K562 (cell line): ENCODE measurements around the gene HOXB1. TPM values are rescaled to one million over a fixed set of nuclear protein-coding genes. Genes with fewer than 3 reads are reported as not detected.

Experiments
- ATAC-seq: fragments of 200-7000 bp; cut with Tn5 transposase; 3 replicates; pipeline ENCODE4 v1.9.1; 2020; ENCODE audit warnings: moderate library complexity
- BruUV-seq: library from RNA; stranded (reverse); fragments of 400-500 nt; replicated peaks from 2 replicates; lab custom pipeline; 2021; lab: Mats Ljungman, UMichigan
- CTCF ChIA-PET: fragments of 300-600 bp; formaldehyde crosslinking; extraction: SDS; loops from one replicate; lab custom pipeline; 2021; ENCODE audit warnings: low intra/inter-chr PET ratio; lab: Yijun Ruan, JAX
- POLR2A ChIA-PET: fragments of 300-600, 350-650 bp; sonication (Branson Sonifier 250); formaldehyde crosslinking; extraction: SDS; loops from one replicate; lab custom pipeline; 2021; ENCODE audit warnings: antibody characterized with exemption, inconsistent platforms; lab: Yijun Ruan, JAX
- DNase-seq, 4 experiments: peaks; one replicate each; pipeline versions ENCODE4 v3.0.0 to v3.0.0-alpha.2; 2011 to 2018; ENCODE audit warnings: low spot score in 3 of 4, mixed read lengths in 3 of 4; ENCODE audit errors: extremely low read depth in 1 of 4
- FAIRE-seq: peaks from 2 replicates; lab custom pipeline; 2011; peaks lifted over from hg19 to GRCh38; lab: Jason Lieb, UNC
- H2AFZ ChIP-seq: 2 replicates; pipeline ENCODE4 v1.6.0; 2011; ENCODE audit warnings: low read depth, low read length, control low read depth, inconsistent platforms
- H3K27ac ChIP-seq: fragments of 200-600 bp; 3 replicates; pipeline ENCODE4 v1.8.0; 2011; ENCODE audit warnings: low read depth, mild to moderate bottlenecking, control low read depth, inconsistent platforms, low read length, moderate library complexity, mixed read lengths; ENCODE audit errors: extremely low read depth
- H3K27me3 ChIP-seq, 2 experiments: fragments of 300-600 bp in 1 of 2; 2 replicates in 1 of 2; 3 replicates in 1 of 2; pipeline versions ENCODE4 v1.6.0 to v1.8.0; 2011; ENCODE audit warnings: inconsistent platforms in 2 of 2, low read length in 2 of 2, mild to moderate bottlenecking in 1 of 2, mixed read lengths in 1 of 2, moderate library complexity in 1 of 2; ENCODE audit not compliant: control insufficient read depth in 2 of 2, insufficient read depth in 2 of 2
- H3K36me3 ChIP-seq: fragments of 300-600 bp; 3 replicates; pipeline ENCODE4 v1.8.0; 2011; ENCODE audit warnings: mild to moderate bottlenecking, low read length, inconsistent platforms; ENCODE audit not compliant: control insufficient read depth, insufficient read depth
- H3K4me1 ChIP-seq, 2 experiments: fragments of 200-600 bp in 1 of 2; replicated peaks in 1 of 2; 2 replicates in 1 of 2; 3 replicates in 1 of 2; pipeline versions ENCODE4 v1.5.1 to v1.8.0; 2011; ENCODE audit warnings: inconsistent platforms in 2 of 2, low read length in 2 of 2, mild to moderate bottlenecking in 1 of 2, mixed read lengths in 1 of 2, moderate library complexity in 1 of 2; ENCODE audit not compliant: control insufficient read depth in 2 of 2, insufficient read depth in 2 of 2
- H3K4me2 ChIP-seq: 2 replicates; pipeline ENCODE4 v1.6.1; 2011; ENCODE audit warnings: low read length, control low read depth, inconsistent platforms, mixed read lengths; ENCODE audit not compliant: insufficient read depth
- H3K4me3 ChIP-seq: fragments of 200-600 bp; sonication (generic), shearing (Covaris generic); 2 replicates; pipeline ENCODE4 v1.5.1; 2016; ENCODE audit warnings: control low read depth, inconsistent platforms
- H3K79me2 ChIP-seq: fragments of 200-600 bp; 3 replicates; pipeline ENCODE4 v1.8.0; 2011; ENCODE audit warnings: low read length, inconsistent platforms; ENCODE audit not compliant: control insufficient read depth, insufficient read depth
- H3K9ac ChIP-seq, 2 experiments: 2 replicates each; pipeline versions ENCODE4 v1.6.0 to v1.6.1; 2011; ENCODE audit warnings: low read depth in 2 of 2, low read length in 2 of 2, control low read depth in 1 of 2, inconsistent platforms in 1 of 2, mild to moderate bottlenecking in 1 of 2, mixed read lengths in 1 of 2; ENCODE audit not compliant: insufficient read depth in 1 of 2
- H3K9me1 ChIP-seq: one replicate; pipeline ENCODE4 v1.6.0; 2011; ENCODE audit warnings: inconsistent platforms, mild to moderate bottlenecking, low read length, moderate library complexity; ENCODE audit not compliant: control insufficient read depth, insufficient read depth
- H3K9me3 ChIP-seq: replicated peaks from 2 replicates; pipeline ENCODE4 v1.5.1; 2011; ENCODE audit warnings: low read depth, low read length, inconsistent platforms; ENCODE audit not compliant: control insufficient read depth, insufficient read depth
- H4K20me1 ChIP-seq: replicated peaks from 2 replicates; pipeline ENCODE4 v1.6.1; 2011; ENCODE audit warnings: low read length, inconsistent platforms, mixed read lengths; ENCODE audit not compliant: control insufficient read depth, insufficient read depth
- BCOR ChIP-seq: fragments of 450-650 bp; IDR thresholded peaks from 2 replicates; pipeline ENCODE4 v1.6.1; 2016
- CUX1 ChIP-seq: fragments of 200-800 bp; sonication (Bioruptor generic); IDR thresholded peaks from 2 replicates; pipeline ENCODE4 v1.6.1; 2016; ENCODE audit warnings: missing genetic modification characterization, missing compliant biosample characterization
- FOXA3 ChIP-seq, 2 experiments: fragments of 450-650 bp in 1 of 2; sonication (generic) in 1 of 2; formaldehyde crosslinking; IDR thresholded peaks in 1 of 2; conservative IDR thresholded peaks in 1 of 2; 2 replicates each; pipeline versions ENCODE4 v1.4.0 to v1.8.0; 2020 to 2022; ENCODE audit warnings: mild to moderate bottlenecking in 2 of 2, missing genetic modification reagents in 1 of 2
- LEF1 ChIP-seq: fragments of 450-650 bp; IDR thresholded peaks from 2 replicates; pipeline ENCODE4 v1.6.1; 2016; ENCODE audit warnings: mild to moderate bottlenecking
- MEF2A ChIP-seq: IDR thresholded peaks from 2 replicates; pipeline ENCODE4 v1.6.1; 2011; ENCODE audit warnings: low read depth, mild to moderate bottlenecking, low read length, moderate library complexity; ENCODE audit not compliant: control insufficient read depth
- MEIS2 ChIP-seq: fragments of 450-650 bp; IDR thresholded peaks from 2 replicates; pipeline ENCODE4 v1.6.1; 2014; ENCODE audit warnings: mild to moderate bottlenecking; ENCODE audit not compliant: partially characterized antibody
- ZC3H4 ChIP-seq: sonication (generic); formaldehyde crosslinking; IDR thresholded peaks from 2 replicates; pipeline ENCODE4 v1.9.0; 2021; ENCODE audit warnings: missing genetic modification reagents, borderline replicate concordance
- WGBS: fragments of 100-300 bp; shearing (Covaris generic); methylation state at CpG from one replicate; pipeline ENCODE4 v1.1.6; 2016; ENCODE audit warnings: low coverage, mixed read lengths; ENCODE audit not compliant: insufficient coverage; ENCODE audit errors: missing lambda C conversion rate; 5-methylcytosine and 5-hydroxymethylcytosine counted together
- in situ Hi-C: fragments of 300-500 bp; cut with MboI; formaldehyde crosslinking; loops from 4 replicates; pipeline ENCODE4 v1.15.0; 2018; ENCODE audit warnings: inconsistent platforms, mixed read lengths
- intact Hi-C: fragments of 100-400 bp; cut with micrococcal nuclease; formaldehyde crosslinking; loops from 2 replicates; pipeline ENCODE4 v1.14.2; 2022
- polyA plus RNA-seq, 8 experiments: library from polyadenylated mRNA; depleted of rRNA in 4 of 8; stranded (reverse) in 5 of 8; unstranded in 3 of 8; fragments of >200 nt; fragmentation: Nextera tagmentation in 2 of 8; fragmentation: Illumina TruSeq in 1 of 8; extraction: Ambion mirVana in 2 of 8; extraction: Trizol in 1 of 8; gene quantifications; 2 replicates each; pipeline versions ENCODE4 v1.2.1 to v1.2.3, GENCODE V29; 2011 to 2014; ENCODE audit warnings: inconsistent platforms in 1 of 8, missing spikeins in 1 of 8
- total RNA-seq, 7 experiments: library from RNA; depleted of rRNA in 6 of 7; stranded (reverse); fragments of >200 nt in 6 of 7; fragmentation: Illumina TruSeq in 2 of 7; extraction: Trizol in 2 of 7; gene quantifications; 2 replicates each; pipeline versions ENCODE4 v1.2.1 to v1.2.3, GENCODE V29; 2011 to 2021; ENCODE audit warnings: low replicate concordance in 1 of 7
- TF ChIP-seq, protein P1 (sequence below), 2 experiments: IDR thresholded peaks in 1 of 2; conservative IDR thresholded peaks in 1 of 2; 2 replicates each; pipeline ENCODE4 v1.6.1; 2016; ENCODE audit warnings: low read depth in 2 of 2, mild to moderate bottlenecking in 1 of 2, missing compliant biosample characterization in 1 of 2, missing genetic modification characterization in 1 of 2, moderate library complexity in 1 of 2
- TF ChIP-seq, protein P2 (sequence below), 2 experiments: fragments of 450-650 bp in 1 of 2; sonication (generic) in 1 of 2; formaldehyde crosslinking; conservative IDR thresholded peaks; 2 replicates each; pipeline versions ENCODE4 v1.4.0 to v1.8.1; 2020 to 2022; ENCODE audit warnings: mild to moderate bottlenecking in 1 of 2, missing genetic modification reagents in 1 of 2

HOXB1 gene
- total and polyA plus RNA-seq, 9 of the 15 experiments (the other 6 are each of a cell fraction or from before 2014, with no cell fraction given): 0.04 TPM; not detected in 8

GRCh38 chr17:48499735-48500434, 30.9 kb downstream of the HOXB1 start:
- H3K9ac ChIP-seq: no peak overlapping the region
- H3K9me3 ChIP-seq: no peaks in the 10 kb centered on the region
- ATAC-seq: no peak
- no peak overlapping the region for H3K4me2 ChIP-seq
- no peaks in the 10 kb centered on the region for H3K27me3 ChIP-seq
- 47% methylated on average over 5 of the region's 5 CpGs for WGBS
- ChIA-PET POLR2A (interaction anchor here (0.8 to 1.4 kb wide), 2 partner anchors 11 to 34 kb away, joined by 3 to 5 read pairs; no protein-coding TSS in a partner anchor), CTCF (interaction anchor here (1.0 kb wide), 1 partner anchor 94 kb away, joined by 4 read pairs; no protein-coding TSS in a partner anchor)
- H3K79me2 ChIP-seq: no peaks in the 10 kb centered on the region
- intact Hi-C loops: loop anchor here (2.0 kb wide), 1 partner anchor 49 kb away; no protein-coding TSS in a partner anchor
- no peak overlapping the region for H3K4me3 ChIP-seq
- no peaks in the 10 kb centered on the region for H4K20me1 ChIP-seq
- BruUV-seq: no TSS peak
- FAIRE-seq: no peak
- peaks cover 6 to 30% of the 10 kb centered on the region in 2 experiments; a peak in 3 of 5 replicates for H3K4me1 ChIP-seq
- H2AFZ ChIP-seq: no peak overlapping the region
- H3K27ac ChIP-seq: no peak overlapping the region
- no peak for DNase-seq
- in situ Hi-C loops: no loop called here
- H3K9me1 ChIP-seq: no peaks in the 10 kb centered on the region
- no peaks in the 10 kb centered on the region for H3K36me3 ChIP-seq
- TF ChIP-seq LEF1 (0 out of 2 replicates have a peak, but pooled peaks have one; percentile 28), CUX1 (CRISPR knock-in tag) (no peak), MEF2A (no peak), FOXA3 (CRISPR knock-in tag; conservative IDR thresholded peaks at IDR 0.05 in 1 of 2, IDR thresholded peaks at IDR 0.05 in 1 of 2) (peak; percentile 46 to 85; a peak in 3 of 4 replicates), ZC3H4 (no peak), MEIS2 (peak; percentile 14), BCOR (no peak)
- TF ChIP-seq, protein P1, sequence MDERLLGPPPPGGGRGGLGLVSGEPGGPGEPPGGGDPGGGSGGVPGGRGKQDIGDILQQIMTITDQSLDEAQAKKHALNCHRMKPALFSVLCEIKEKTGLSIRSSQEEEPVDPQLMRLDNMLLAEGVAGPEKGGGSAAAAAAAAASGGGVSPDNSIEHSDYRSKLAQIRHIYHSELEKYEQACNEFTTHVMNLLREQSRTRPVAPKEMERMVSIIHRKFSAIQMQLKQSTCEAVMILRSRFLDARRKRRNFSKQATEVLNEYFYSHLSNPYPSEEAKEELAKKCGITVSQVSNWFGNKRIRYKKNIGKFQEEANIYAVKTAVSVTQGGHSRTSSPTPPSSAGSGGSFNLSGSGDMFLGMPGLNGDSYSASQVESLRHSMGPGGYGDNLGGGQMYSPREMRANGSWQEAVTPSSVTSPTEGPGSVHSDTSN (CRISPR knock-in tag; IDR thresholded peaks at IDR 0.05; ENCODE audit: low read depth): no peak
- TF ChIP-seq, protein P1 (tag; conservative IDR thresholded peaks at IDR 0.05; ENCODE audit: low read depth): 0 out of 2 replicates have a peak, but pooled peaks have one; percentile 12
- TF ChIP-seq, protein P2, sequence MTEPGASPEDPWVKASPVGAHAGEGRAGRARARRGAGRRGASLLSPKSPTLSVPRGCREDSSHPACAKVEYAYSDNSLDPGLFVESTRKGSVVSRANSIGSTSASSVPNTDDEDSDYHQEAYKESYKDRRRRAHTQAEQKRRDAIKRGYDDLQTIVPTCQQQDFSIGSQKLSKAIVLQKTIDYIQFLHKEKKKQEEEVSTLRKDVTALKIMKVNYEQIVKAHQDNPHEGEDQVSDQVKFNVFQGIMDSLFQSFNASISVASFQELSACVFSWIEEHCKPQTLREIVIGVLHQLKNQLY (CRISPR knock-in tag; conservative IDR thresholded peaks at IDR 0.05): no peak
